Motor neuron (in vitro differentiated cells): ENCODE data around the gene SLC7A4. TPM values are rescaled to one million over a fixed set of nuclear protein-coding genes. Genes with fewer than 3 reads are reported as not detected.
A peak's percentile ranks its signal among the peaks of the same experiment; 100 is the strongest.
"Not testable (repeated sequence)": the region's sequence is repeated elsewhere in the genome, so short reads cannot be mapped to it uniquely, and the experiment has no call there.

Source experiments
- ATAC-seq, 8 experiments: fragments of 200-7000 bp; cut with Tn5 transposase; replicated peaks in 6 of 8; 2 replicates each; pipeline ENCODE4 v1.8.0; 2021; ENCODE audit warnings: mild to moderate bottlenecking in 8 of 8, moderate library complexity in 8 of 8
- H3K27ac ChIP-seq, 2 donors: fragments of 250-450 bp; sonication (Bioruptor Pico); 2 replicates each; pipeline ENCODE4 v1.9.0; 2021; ENCODE audit warnings: antibody characterized with exemption in 2 of 2, mild to moderate bottlenecking in 2 of 2, moderate library complexity in 1 of 2
- H3K4me1 ChIP-seq, 2 donors: fragments of 250-450 bp; sonication (Bioruptor Pico); replicated peaks in 1 of 2; 2 replicates each; pipeline ENCODE4 v1.6.1; 2021; ENCODE audit warnings: antibody characterized with exemption in 2 of 2, mild to moderate bottlenecking in 2 of 2, moderate library complexity in 1 of 2
- H3K4me3 ChIP-seq, 5 donors: fragments of 250-450 bp; sonication (Bioruptor Pico); 2 replicates each; pipeline ENCODE4 v1.9.0; 2021; ENCODE audit warnings: antibody characterized with exemption in 5 of 5, mild to moderate bottlenecking in 5 of 5, moderate library complexity in 4 of 5
- WGBS, 10 experiments: fragments of 450-650 bp; shearing (Covaris generic); methylation state at CpG; one replicate each; pipeline ENCODE4 v1.0.0; 2022; 5-methylcytosine and 5-hydroxymethylcytosine counted together
- in situ Hi-C, 9 experiments: fragments of 400-800 bp; cut with MboI; loops; one replicate each; pipeline ENCODE4 v1.15.0; 2021; ENCODE audit warnings: low sequenced_read_pairs in 9 of 9, low pct_unique_long_range_greater_than_20kb in 2 of 9; ENCODE audit not compliant: unreplicated experiment in 9 of 9
- total RNA-seq, 8 experiments: library from RNA; unstranded; fragments of 300-600 nt; gene quantifications; 2 replicates each; pipeline versions ENCODE4 v1.2.3 to v1.2.4, GENCODE V29; 2022

Gene SLC7A4
- total RNA-seq, 8 experiments from 2014 or later, result 0.15 to 1.5 (median 0.42) TPM

DNA sequence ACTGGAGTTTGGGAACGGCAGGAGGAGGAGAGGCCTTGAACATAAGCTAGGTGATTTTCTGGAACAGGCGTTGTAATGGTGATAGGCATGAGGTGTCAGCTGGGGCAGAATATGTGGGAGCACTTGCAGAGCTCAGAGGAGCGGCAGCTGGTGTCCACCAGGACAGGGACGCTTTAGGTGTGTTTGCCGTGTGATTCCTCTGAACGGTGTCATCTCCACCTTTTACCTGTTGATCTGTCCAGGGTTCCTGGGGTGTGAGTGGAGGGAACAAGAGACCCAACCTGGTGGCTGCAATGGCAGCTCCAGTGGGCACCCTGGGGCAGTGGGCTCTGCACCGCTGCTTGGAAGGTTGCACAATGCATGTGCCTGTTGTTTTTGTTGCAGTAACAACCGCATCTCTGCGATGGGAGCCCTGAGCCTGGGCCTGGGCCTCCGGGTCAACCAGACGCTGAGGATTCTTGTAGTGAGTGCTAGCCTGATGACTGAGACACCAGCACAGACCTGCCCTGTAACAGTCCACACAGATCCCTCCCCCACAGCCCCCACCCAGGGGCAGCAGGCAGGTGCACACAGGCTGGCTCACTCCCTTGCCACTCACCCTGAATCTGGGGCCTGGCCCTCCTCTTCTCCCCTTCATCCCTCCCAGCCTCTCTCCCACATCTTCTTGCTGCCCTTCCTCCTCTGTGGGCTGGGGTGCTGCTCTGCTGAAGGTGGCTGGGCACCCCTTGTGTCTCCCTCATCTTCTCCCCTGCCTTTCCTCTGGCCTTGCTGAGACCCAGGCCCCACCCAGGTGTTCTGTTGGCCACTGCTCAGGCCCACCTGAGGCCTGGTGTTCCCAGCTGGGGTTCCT, 22.6 kb upstream of the SLC7A4 start:
- WGBS, 10 experiments, result 60 to 100% (median 70%) methylated on average over 1 to 2 of the region's 11 CpGs; no CpG with 5 or more reads in 4 of the 10 experiments
- H3K4me1 ChIP-seq, result peaks cover 15 to 17% of the 10 kb centered on the region in 2 donors
- ATAC-seq, result no peak
- peak overlapping the region in 1 of 2 donors; percentile 59 for H3K27ac ChIP-seq
- H3K4me3 ChIP-seq, result no peak overlapping the region
- in situ Hi-C loops, result no loop called here

DNA sequence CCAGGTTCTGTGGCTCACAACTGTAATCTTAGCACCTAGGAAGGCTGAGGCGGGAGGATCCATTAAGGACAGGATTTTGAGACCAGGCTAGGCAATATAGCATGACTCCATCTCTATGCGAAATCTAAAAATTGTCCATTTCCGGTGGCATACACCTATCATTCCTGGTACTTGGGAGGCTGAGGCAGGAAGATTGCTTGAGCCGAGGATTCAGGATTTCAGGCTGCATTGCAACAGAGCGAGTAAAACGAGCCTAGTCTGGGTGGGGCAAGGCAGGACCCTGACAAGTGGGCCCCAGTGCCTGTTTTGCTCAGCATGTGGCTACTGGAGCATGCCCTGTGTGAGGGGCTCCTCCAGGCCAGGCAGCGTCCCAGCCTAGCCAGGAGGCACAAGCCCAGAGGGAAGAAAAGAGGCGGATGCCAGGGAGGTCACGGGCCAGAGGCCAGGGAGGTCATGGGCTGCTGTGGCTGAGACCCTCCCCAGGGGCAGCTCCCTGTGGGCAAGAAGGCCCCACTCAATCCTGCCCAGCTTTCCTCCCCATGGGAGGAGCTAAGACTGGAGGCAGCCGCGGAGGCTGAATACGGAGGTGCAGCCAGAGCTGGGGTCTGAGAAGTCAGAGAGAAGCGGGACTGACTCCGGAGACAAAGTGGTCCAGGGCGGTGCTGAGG, 21.8 kb upstream of the SLC7A4 start:
- H3K4me3 ChIP-seq, result no peak overlapping the region
- WGBS, 10 experiments, result 50 to 90% (median 85%) methylated on average over 2 to 10 of the region's 15 CpGs; no CpG with 5 or more reads in 4 of the 10 experiments
- ATAC-seq, result no peak

DNA sequence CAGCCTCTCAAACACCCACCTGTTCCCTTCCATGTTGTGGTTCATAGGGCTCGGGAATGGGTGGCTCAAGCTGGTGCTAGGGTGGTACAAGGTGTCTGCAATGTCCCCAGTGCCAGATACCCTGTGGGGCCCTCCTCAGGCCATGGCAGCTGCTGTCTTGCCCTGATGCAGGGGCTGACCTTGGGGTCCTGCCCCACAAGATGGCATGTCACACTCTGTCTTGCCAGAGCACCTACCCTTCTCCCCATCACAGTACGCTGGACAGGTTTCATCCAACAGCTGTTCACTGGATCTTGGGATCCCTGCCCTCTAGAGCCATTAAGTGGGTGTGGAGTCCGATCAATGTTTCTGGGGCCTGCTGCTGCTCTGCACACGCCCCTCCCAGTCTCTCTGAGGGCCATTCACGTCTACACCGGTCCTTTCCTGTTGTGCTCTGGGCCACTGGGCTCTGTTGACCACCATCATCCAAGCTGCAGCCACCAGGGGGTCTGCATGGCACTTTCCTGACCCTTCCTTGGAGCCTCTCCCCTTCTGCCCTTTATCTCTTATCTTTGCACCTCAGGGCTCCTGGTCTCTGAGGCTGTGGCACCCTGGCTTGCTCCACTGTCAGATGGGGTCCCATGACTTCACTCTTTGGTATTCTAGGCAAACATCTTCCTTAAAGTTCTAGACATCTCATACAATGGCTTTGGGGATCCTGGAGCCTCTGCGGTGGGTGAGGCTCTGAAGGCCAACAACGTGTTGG, 20.5 kb upstream of the SLC7A4 start:
- H3K4me3 ChIP-seq, result no peak overlapping the region
- H3K27ac ChIP-seq, result no peak overlapping the region
- ATAC-seq, result no peak
- H3K4me1 ChIP-seq, result peaks cover 15 to 17% of the 10 kb centered on the region in 2 donors
- WGBS, 10 experiments, result 69 to 100% (median 81%) methylated on average over 1 to 4 of the region's 8 CpGs; no CpG with 5 or more reads in 4 of the 10 experiments
- in situ Hi-C loops, result no loop called here

More for the DNA sequence above, 21.8 kb upstream of the SLC7A4 start:
- Histone ChIP-seq H3K27ac (peak overlapping the region in 1 of 2 donors; percentile 12), H3K4me1 (peaks cover 15 to 17% of the 10 kb centered on the region in 2 donors)
- in situ Hi-C loops, result no loop called here

DNA sequence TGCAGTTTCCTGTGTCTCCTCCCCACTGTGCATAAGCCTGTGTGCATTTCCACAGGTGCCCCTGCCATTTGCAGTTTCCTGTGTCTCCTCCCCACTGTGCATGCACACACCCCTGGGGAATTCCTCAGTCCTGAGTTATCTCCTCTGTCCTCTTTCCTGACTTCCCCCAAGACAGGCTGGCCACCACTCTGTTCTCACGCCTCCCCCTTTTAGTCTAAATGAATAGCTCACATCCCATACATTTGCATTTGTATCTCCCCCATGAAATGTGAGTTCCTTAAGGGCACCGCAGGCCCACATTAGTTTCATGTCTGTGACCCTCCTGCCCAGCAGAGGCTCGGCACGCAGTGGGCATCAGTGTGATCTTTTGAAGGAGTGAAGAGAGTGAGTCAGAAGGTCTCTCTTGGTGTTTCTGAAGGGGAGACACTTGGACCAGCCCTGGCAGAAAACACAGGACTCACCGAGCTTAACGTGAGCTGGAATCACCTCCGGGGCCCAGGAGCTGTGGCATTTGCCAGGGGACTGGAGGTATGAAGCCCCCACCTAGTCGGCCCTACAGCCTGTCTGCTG, 19.6 kb upstream of the SLC7A4 start:
- in situ Hi-C loops, result no loop called here
- H3K27ac ChIP-seq, result peak overlapping the region in 1 of 2 donors; percentile 15

DNA sequence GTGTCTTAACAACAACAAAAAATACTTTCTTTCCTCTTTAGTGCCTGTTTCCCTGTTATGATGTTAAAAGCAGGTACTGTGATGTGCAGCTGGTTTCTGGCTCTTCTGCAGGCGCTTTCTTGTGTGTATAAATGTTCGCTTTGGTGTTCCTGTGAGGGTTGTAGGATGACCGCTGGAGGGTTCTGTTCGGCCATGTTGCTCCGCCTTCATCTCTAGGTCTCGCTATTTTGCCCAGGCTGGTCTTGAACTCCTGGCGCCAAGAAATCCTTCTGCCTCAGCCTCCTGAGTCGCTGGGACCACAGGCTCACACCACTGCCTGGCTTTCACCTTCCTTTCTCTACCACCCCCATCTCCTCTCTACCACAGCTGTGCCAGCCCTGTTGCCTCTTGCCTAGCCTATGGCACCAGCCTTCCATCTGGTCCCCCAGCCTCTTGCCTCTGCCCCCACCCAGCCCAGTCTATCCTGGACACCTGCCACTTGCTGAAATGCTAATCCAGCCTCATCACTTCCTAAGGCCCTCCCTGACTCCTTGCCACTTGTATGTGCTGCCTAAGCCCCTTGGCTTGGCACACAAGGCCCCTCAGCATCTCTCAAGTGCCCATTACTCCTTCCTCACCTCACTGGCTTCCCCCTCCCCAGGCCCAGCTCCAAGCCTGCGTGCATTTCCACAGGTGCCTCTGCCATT, 18.9 kb upstream of the SLC7A4 start:
- peak in 3 of 8 experiments; percentile 12 to 42 (median 13) for ATAC-seq

More for the DNA sequence above, 19.6 kb upstream of the SLC7A4 start:
- H3K4me1 ChIP-seq, result peaks cover 13 to 17% of the 10 kb centered on the region in 2 donors
- ATAC-seq, result peak in 3 of 8 experiments; percentile 62 to 78 (median 62)
- no peak overlapping the region for H3K4me3 ChIP-seq
- 0 to 83% (median 28%) methylated on average over 1 to 4 of the region's 8 CpGs; no CpG with 5 or more reads in 2 of the 10 experiments for WGBS, 10 experiments

DNA sequence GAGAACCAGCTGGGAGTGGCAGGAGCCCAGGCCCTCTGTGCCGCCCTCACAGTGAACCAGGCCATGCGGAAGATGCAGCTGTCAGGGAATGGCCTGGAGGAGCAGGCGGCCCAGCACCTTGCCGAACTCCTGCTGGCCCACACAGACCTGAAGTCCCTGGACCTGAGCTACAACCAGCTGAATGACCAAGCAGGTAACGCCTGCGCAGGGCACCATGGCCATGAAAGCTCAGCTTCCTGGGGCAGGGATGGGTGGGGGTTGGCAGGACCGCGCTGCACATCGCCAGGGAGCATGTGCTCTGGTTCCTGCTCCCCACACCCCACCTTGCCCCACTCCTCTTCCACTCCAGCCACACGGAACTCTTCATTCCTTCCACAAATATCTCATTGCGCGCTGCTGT, 16.6 kb upstream of the SLC7A4 start:
- H3K4me1 ChIP-seq, result peaks cover 27% of the 10 kb centered on the region in 2 donors
- H3K27ac ChIP-seq, ATAC-seq, in situ Hi-C loops, H3K4me3 ChIP-seq: not testable (repeated sequence)
- WGBS, 10 experiments, result no CpG with 5 or more reads among the region's 12 CpGs

More for the DNA sequence above, 18.9 kb upstream of the SLC7A4 start:
- in situ Hi-C loops, result no loop called here
- Histone ChIP-seq H3K4me3 (no peak overlapping the region), H3K27ac (peak overlapping the region; percentile 15 to 39), H3K4me1 (peaks cover 11 to 17% of the 10 kb centered on the region in 2 donors)
- WGBS, 10 experiments, result 20 to 100% (median 82%) methylated on average over 1 to 8 of the region's 9 CpGs; no CpG with 5 or more reads in 1 of the 10 experiments

DNA sequence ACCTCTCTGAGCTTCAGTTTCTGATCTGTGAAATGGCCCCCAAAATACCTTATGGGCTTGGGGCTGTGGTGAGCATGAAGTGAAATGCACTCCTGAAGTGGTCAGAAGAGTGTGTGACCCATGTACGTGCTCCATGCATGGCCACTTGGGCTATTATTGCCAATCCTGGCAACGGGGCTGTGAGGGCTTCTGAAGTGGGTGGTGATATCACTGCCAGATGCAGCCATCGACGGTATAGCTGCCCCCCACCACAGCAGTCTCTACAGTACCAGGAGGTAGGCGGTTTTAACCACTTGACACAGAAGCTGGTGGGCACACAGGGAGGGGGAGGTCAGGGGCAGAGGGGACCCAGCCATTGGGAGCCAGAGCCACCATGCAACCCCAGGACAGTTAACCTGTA, 16.1 kb upstream of the SLC7A4 start:
- 60 to 83% methylated on average over 1 of the region's 5 CpGs; no CpG with 5 or more reads in 8 of the 10 experiments for WGBS, 10 experiments
- H3K27ac ChIP-seq, H3K4me3 ChIP-seq, ATAC-seq, in situ Hi-C loops: not testable (repeated sequence)
- peaks cover 32% of the 10 kb centered on the region in 2 donors for H3K4me1 ChIP-seq

DNA sequence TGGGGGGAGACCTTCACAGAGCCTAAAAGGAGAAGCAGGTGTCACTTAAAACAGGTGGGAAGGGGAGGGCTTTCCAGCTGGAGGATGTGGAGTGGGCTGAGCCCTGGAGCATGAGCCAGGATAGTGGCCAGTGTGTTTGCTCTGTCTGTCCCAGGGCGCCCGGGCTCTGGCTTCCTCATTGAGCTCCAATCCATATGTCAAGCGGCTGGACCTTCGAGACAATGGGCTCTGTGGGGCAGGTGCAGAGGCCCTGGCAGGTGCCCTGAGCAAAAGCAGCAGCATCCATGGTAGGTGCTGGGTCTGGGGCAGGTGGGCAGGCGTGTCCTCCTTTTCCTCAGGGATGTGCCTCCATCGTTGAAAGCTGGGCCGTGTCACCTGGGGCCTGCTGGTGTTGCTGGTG, 15.4 kb upstream of the SLC7A4 start:
- in situ Hi-C loops, result no loop called here

DNA sequence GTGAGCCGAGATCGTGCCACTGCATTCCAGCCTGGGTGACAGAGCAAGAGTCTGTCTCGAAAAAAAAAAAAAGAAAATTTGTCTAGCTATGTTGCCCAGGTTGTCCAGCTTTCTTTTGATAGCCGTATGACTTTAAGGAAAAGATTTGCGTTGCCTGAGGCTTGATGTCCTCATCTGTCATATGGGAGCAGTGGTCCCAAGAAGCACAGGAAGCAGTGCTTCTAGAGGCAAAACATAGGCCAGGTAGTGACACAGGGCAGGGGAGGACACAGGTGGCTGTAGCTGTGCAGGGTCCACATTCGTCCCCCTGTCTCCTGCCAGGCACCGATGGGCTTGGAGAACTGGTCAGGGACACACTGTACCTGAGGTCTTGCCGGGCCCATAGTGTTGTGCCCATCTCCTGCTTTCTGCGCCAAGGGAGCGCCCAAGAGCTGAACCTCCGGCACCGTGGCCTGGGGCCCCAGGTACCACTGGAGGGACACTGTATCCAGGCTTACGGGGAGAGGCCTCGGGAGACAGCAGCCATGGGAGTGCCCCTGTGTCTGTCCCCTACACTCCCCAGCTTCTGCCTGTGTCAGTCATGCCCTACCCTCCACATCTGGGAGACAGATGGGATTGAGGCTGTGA, 14.8 kb upstream of the SLC7A4 start:
- H3K4me1 ChIP-seq, result peaks cover 36 to 37% of the 10 kb centered on the region in 2 donors
- in situ Hi-C loops, result no loop called here
- no peak overlapping the region for H3K27ac ChIP-seq
- H3K4me3 ChIP-seq, result no peak overlapping the region
- ATAC-seq, result no peak
- 61 to 100% (median 87%) methylated on average over 2 to 9 of the region's 14 CpGs; no CpG with 5 or more reads in 2 of the 10 experiments for WGBS, 10 experiments

More for the DNA sequence above, 15.4 kb upstream of the SLC7A4 start:
- Histone ChIP-seq H3K4me3 (no peak overlapping the region), H3K4me1 (peaks cover 36 to 38% of the 10 kb centered on the region in 2 donors), H3K27ac (no peak overlapping the region)
- no CpG with 5 or more reads among the region's 7 CpGs for WGBS, 10 experiments
- no peak for ATAC-seq

DNA sequence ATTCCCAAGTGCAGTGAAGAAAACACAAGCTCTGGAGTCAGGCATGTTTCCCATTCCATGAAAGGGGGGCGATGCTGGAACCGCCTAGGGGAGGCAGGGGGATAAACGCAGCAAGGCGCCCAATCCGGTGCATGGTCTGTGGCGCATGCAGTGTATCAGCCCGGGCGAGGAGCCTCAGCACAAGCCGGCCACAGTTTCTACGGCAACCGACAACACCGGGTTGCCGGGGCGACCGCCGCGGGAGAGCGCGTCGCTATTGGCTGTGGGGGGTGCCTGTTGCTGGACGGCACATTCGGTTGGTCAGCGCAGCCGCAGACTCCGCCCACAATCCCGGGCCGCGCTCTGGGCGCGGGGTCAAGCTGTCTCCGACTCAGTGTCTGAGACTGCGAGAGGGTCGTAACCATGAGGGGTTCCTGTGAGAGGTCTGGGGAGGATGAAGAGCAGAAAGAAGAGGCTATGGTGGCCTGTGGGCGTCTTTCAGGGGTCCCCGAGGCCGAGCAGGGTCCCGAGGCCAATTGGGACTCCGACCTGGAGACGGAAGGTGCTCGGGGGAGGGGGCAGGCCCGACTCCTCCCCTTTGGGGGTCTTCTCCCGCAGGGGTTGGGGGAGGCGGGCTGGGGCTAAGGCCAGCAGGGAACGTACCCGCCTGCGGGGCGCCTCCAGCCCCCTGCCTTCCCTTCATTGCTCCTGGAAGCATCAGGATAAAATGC, 13.4 kb upstream of the SLC7A4 start, which contains the start of gene LRRC74B:
Gene LRRC74B (plus strand): TSS at position 362 of the 710 bp plus-strand sequence. CDS start 41 bp downstream, at position 403.
- in situ Hi-C loops, result no loop called here
- H3K4me3 ChIP-seq, result peak within 1 kb of the TSS; percentile 32 to 54 (median 40)
- peak; percentile 97 to 99 (median 98) for ATAC-seq
- H3K27ac ChIP-seq, result peak within 1 kb of the TSS; percentile 59 to 80
- peaks cover 28 to 30% of the 10 kb centered on the region in 2 donors for H3K4me1 ChIP-seq
- 0 to 7% (median 0%) methylated on average over 1 to 7 of the region's 47 CpGs; no CpG with 5 or more reads in 7 of the 10 experiments for WGBS, 10 experiments
